Left ventricle myocardium inferior (tissue), 1 donor: ENCODE results near the gene STX1B. TPM values are rescaled to one million over a fixed set of nuclear protein-coding genes. Genes with fewer than 3 reads are reported as not detected.

ENCODE experiments used
- DNase-seq: peaks from one replicate; pipeline ENCODE4 v3.0.0-alpha.2; 2020
- H3K27ac ChIP-seq: fragments of 200-600 bp; replicated peaks from 2 replicates; pipeline ENCODE4 v1.8.0; 2021
- H3K27me3 ChIP-seq: fragments of 200-600 bp; 2 replicates; pipeline ENCODE4 v1.8.0; 2021; ENCODE audit warnings: low read depth
- H3K36me3 ChIP-seq: fragments of 200-600 bp; 2 replicates; pipeline ENCODE4 v1.8.0; 2021
- H3K4me1 ChIP-seq: fragments of 200-600 bp; 2 replicates; pipeline ENCODE4 v1.8.0; 2021
- H3K4me3 ChIP-seq: fragments of 200-600 bp; 2 replicates; pipeline ENCODE4 v1.8.0; 2021; ENCODE audit warnings: mild to moderate bottlenecking, moderate library complexity
- H3K9me3 ChIP-seq: fragments of 200-600 bp; replicated peaks from 2 replicates; pipeline ENCODE4 v1.8.0; 2021
- CTCF ChIP-seq: fragments of 200-600 bp; IDR thresholded peaks from 2 replicates; pipeline ENCODE4 v1.8.0; 2021; ENCODE audit warnings: antibody characterized with exemption, mild to moderate bottlenecking, borderline replicate concordance
- intact Hi-C: fragments of 100-400 bp; cut with micrococcal nuclease; formaldehyde crosslinking; loops from one replicate; pipeline ENCODE4 v1.11.0; 2022
- total RNA-seq: library from RNA; stranded (reverse); fragmentation: NEBNext Ultra II Directional; extraction: Animal tissue kit (Norgen Biotek cat#: 25700); gene quantifications from one replicate; pipeline ENCODE4 v1.2.1, GENCODE V29; 2021
- donor health status: DM: no; HTN: yes; CAD: no; lungs with severe emphysema.

STX1B gene
- total RNA-seq, 1 donor from 2014 or later: 0.77 TPM

GRCh38 chr16:30953511-30954124 lies 56.8 kb downstream of the STX1B start:
- Histone ChIP-seq H3K36me3 (no peaks in the 10 kb centered on the region), H3K4me1 (peaks cover 70% of the 10 kb centered on the region), H3K4me3 (no peak overlapping the region), H3K27me3 (no peaks in the 10 kb centered on the region), H3K27ac (peak overlapping the region; percentile 38), H3K9me3 (no peaks in the 10 kb centered on the region)
- no peak for DNase-seq
- TF ChIP-seq CTCF: peak; percentile 73
- intact Hi-C loops: no loop called here

GRCh38 chr16:30953111-30953510 lies 57.3 kb downstream of the STX1B start:
- Histone ChIP-seq H3K4me3 (no peak overlapping the region), H3K4me1 (peaks cover 72% of the 10 kb centered on the region), H3K9me3 (no peaks in the 10 kb centered on the region), H3K27me3 (no peaks in the 10 kb centered on the region), H3K27ac (peak overlapping the region; percentile 38), H3K36me3 (no peaks in the 10 kb centered on the region)
- no peak for DNase-seq
- intact Hi-C loops: no loop called here
- TF ChIP-seq CTCF: no peak

GRCh38 chr16:30951750-30952149 lies 58.7 kb downstream of the STX1B start:
- Histone ChIP-seq H3K27me3 (no peaks in the 10 kb centered on the region), H3K4me3 (no peak overlapping the region), H3K4me1 (peaks cover 69% of the 10 kb centered on the region), H3K27ac (peak overlapping the region; percentile 98), H3K36me3 (no peaks in the 10 kb centered on the region), H3K9me3 (no peaks in the 10 kb centered on the region)
- DNase-seq: peak; percentile 69
- intact Hi-C loops: no loop called here
- TF ChIP-seq CTCF: no peak

GRCh38 chr16:30951193-30951592 lies 59.2 kb downstream of the STX1B start:
- intact Hi-C loops: no loop called here
- H3K4me1 ChIP-seq: peaks cover 64% of the 10 kb centered on the region

GRCh38 chr16:30950516-30951065 lies 59.8 kb downstream of the STX1B start:
- Histone ChIP-seq H3K27ac (peak overlapping the region; percentile 98), H3K4me1 (peaks cover 64% of the 10 kb centered on the region), H3K36me3 (no peaks in the 10 kb centered on the region), H3K4me3 (peak overlapping the region; percentile 100), H3K27me3 (no peaks in the 10 kb centered on the region), H3K9me3 (no peaks in the 10 kb centered on the region)
- TF ChIP-seq CTCF: no peak
- intact Hi-C loops: no loop called here
- DNase-seq: no peak

More at GRCh38 chr16:30951193-30951592, 59.2 kb downstream of the STX1B start:
- no peaks in the 10 kb centered on the region for H3K9me3 ChIP-seq
- DNase-seq: no peak
- peak overlapping the region; percentile 98 for H3K27ac ChIP-seq
- TF ChIP-seq CTCF: no peak
- H3K36me3 ChIP-seq: no peaks in the 10 kb centered on the region
- no peaks in the 10 kb centered on the region for H3K27me3 ChIP-seq
- peak overlapping the region; percentile 100 for H3K4me3 ChIP-seq
